ENCODE results near the gene SNAI1. TPM values are rescaled to one million over a fixed set of nuclear protein-coding genes. Genes with fewer than 3 reads are reported as not detected.

The SNAI1 gene
- total RNA-seq, 1 donor from 2014 or later: 26.4 TPM

- Mint-ChIP-seq H3K9me3 (ENCODE audit: unreplicated experiment) (no peaks in the 10 kb centered on the region), H3K4me3 (ENCODE audit: unreplicated experiment) (peak overlapping the region; percentile 98), H3K4me1 (ENCODE audit: unreplicated experiment) (peaks cover 73% of the 10 kb centered on the region), H3K27ac (ENCODE audit: unreplicated experiment) (peak overlapping the region; percentile 30), H3K36me3 (ENCODE audit: low read depth, unreplicated experiment) (peaks cover 27% of the 10 kb centered on the region), H3K27me3 (ENCODE audit: unreplicated experiment) (peaks cover 13% of the 10 kb centered on the region)
- DNase-seq (ENCODE audit: low spot score): no peak
- TF ChIP-seq CTCF (IDR thresholded peaks at IDR 0.05; ENCODE audit: unreplicated experiment): no peak
Measured at GRCh38 chr20:49984426-49985153, 1.8 kb downstream of the SNAI1 start.

GRCh38 chr20:49985157-49985556 lies 2.4 kb downstream of the SNAI1 start:
- Mint-ChIP-seq H3K4me1 (ENCODE audit: unreplicated experiment) (peaks cover 78% of the 10 kb centered on the region), H3K4me3 (ENCODE audit: unreplicated experiment) (peak overlapping the region; percentile 98), H3K36me3 (ENCODE audit: low read depth, unreplicated experiment) (peaks cover 27% of the 10 kb centered on the region), H3K9me3 (ENCODE audit: unreplicated experiment) (no peaks in the 10 kb centered on the region), H3K27me3 (ENCODE audit: unreplicated experiment) (peaks cover 11% of the 10 kb centered on the region), H3K27ac (ENCODE audit: unreplicated experiment) (no peak overlapping the region)
- TF ChIP-seq CTCF (IDR thresholded peaks at IDR 0.05; ENCODE audit: unreplicated experiment): no peak
- no peak for DNase-seq (ENCODE audit: low spot score)

- Mint-ChIP-seq H3K9me3 (ENCODE audit: unreplicated experiment) (no peaks in the 10 kb centered on the region), H3K4me1 (ENCODE audit: unreplicated experiment) (peaks cover 83% of the 10 kb centered on the region), H3K27ac (ENCODE audit: unreplicated experiment) (no peak overlapping the region), H3K27me3 (ENCODE audit: unreplicated experiment) (peaks cover 10% of the 10 kb centered on the region), H3K4me3 (ENCODE audit: unreplicated experiment) (peak overlapping the region; percentile 98), H3K36me3 (ENCODE audit: low read depth, unreplicated experiment) (peaks cover 27% of the 10 kb centered on the region)
- DNase-seq (ENCODE audit: low spot score): no peak
- no peak for TF ChIP-seq CTCF (IDR thresholded peaks at IDR 0.05; ENCODE audit: unreplicated experiment)
Measured at GRCh38 chr20:49985617-49986016, 2.8 kb downstream of the SNAI1 start.

GRCh38 chr20:49986049-49986448 lies 3.3 kb downstream of the SNAI1 start:
- peaks cover 7% of the 10 kb centered on the region for H3K27me3 Mint-ChIP-seq (ENCODE audit: unreplicated experiment)
- peaks cover 27% of the 10 kb centered on the region for H3K36me3 Mint-ChIP-seq (ENCODE audit: low read depth, unreplicated experiment)
- H3K9me3 Mint-ChIP-seq (ENCODE audit: unreplicated experiment): no peaks in the 10 kb centered on the region
- H3K27ac Mint-ChIP-seq (ENCODE audit: unreplicated experiment): no peak overlapping the region
- H3K4me3 Mint-ChIP-seq (ENCODE audit: unreplicated experiment): peak overlapping the region; percentile 98
- no peak for DNase-seq (ENCODE audit: low spot score)
- TF ChIP-seq CTCF (IDR thresholded peaks at IDR 0.05; ENCODE audit: unreplicated experiment): no peak
- peaks cover 85% of the 10 kb centered on the region for H3K4me1 Mint-ChIP-seq (ENCODE audit: unreplicated experiment)
